Hindlimb muscle (tissue), 1 donor: ENCODE measurements around the gene UBE2O. TPM values are rescaled to one million over a fixed set of nuclear protein-coding genes. Genes with fewer than 3 reads are reported as not detected.

Experiments
- DNase-seq: peaks from one replicate; pipeline ENCODE4 v3.0.0-alpha.2; 2013
- polyA plus RNA-seq: library from polyadenylated mRNA; unstranded; fragments of 120-200 nt; gene quantifications from one replicate; pipeline ENCODE4 v1.2.1, GENCODE V29; 2013; ENCODE audit not compliant: insufficient read length

The UBE2O gene
- polyA plus RNA-seq, 1 donor = 18.8 TPM

GRCh38 chr17:76386966-76387765, 65.8 kb downstream of the UBE2O start:
- no peak for DNase-seq

- DNase-seq = no peak
These were observed 66.8 kb downstream of the UBE2O start for GRCh38 chr17:76385892-76386786.

GRCh38 chr17:76384987-76385891, 67.7 kb downstream of the UBE2O start:
- no peak for DNase-seq

- DNase-seq = peak; percentile 83
These were observed 68.5 kb downstream of the UBE2O start, which contains the start of gene SPHK1 for GRCh38 chr17:76384222-76384986. TSS of gene SPHK1 (plus strand) at chr17:76384609. CDS start at chr17:76385645, 1,036 bp downstream.

- no peak for DNase-seq
These were observed 69.3 kb downstream of the UBE2O start for GRCh38 chr17:76383546-76384221.

- no peak for DNase-seq
These were observed 70.0 kb downstream of the UBE2O start for GRCh38 chr17:76382803-76383545.

- no peak for DNase-seq
These were observed 70.6 kb downstream of the UBE2O start for GRCh38 chr17:76382351-76382802.

GRCh38 chr17:76381633-76382350, 71.2 kb downstream of the UBE2O start:
- no peak for DNase-seq

GRCh38 chr17:76379646-76380376, 73.1 kb downstream of the UBE2O start:
- DNase-seq = no peak

- no peak for DNase-seq
These were observed 73.7 kb downstream of the UBE2O start for GRCh38 chr17:76379275-76379641.

GRCh38 chr17:76378548-76379274, 74.2 kb downstream of the UBE2O start:
- DNase-seq = no peak

GRCh38 chr17:76376318-76377133, 76.4 kb downstream of the UBE2O start:
- no peak for DNase-seq

- DNase-seq = no peak
These were observed 81.0 kb downstream of the UBE2O start for GRCh38 chr17:76371656-76372628.

- no peak for DNase-seq
These were observed 82.5 kb downstream of the UBE2O start for GRCh38 chr17:76370261-76370993.

GRCh38 chr17:76369804-76370203, 83.1 kb downstream of the UBE2O start:
- DNase-seq = no peak
